Common myeloid progenitor, CD34-positive (primary cell): ENCODE data around the gene ATP6V0E2.
A peak's percentile ranks its signal among the peaks of the same experiment; 100 is the strongest.

Source experiments
- CTCF ChIA-PET: fragments of 350-600 bp; sonication (Branson Sonifier 250); formaldehyde crosslinking; loops from one replicate; lab custom pipeline; 2021; ENCODE audit warnings: antibody characterized with exemption; lab: Charles Lee
- POLR2A ChIA-PET: fragments of 350-600 bp; sonication (Branson Sonifier 250); formaldehyde crosslinking; loops from one replicate; lab custom pipeline; 2021; ENCODE audit warnings: antibody characterized with exemption; lab: Charles Lee
- DNase-seq, 3 donors: peaks; one replicate each; pipeline versions ENCODE4 v3.0.0 to v3.0.0-alpha.2; 2013
- H3K27ac ChIP-seq, 2 experiments: 1 replicate in 1 of 2; 2 replicates in 1 of 2; pipeline ENCODE4 v1.7.0; 2013; ENCODE audit warnings: inconsistent platforms in 2 of 2, low read length in 2 of 2, mild to moderate bottlenecking in 2 of 2, low read depth in 1 of 2, moderate library complexity in 1 of 2; ENCODE audit not compliant: severe bottlenecking in 2 of 2, insufficient read depth in 1 of 2, poor library complexity in 1 of 2
- H3K27me3 ChIP-seq, 5 experiments: replicated peaks in 2 of 5; 1 replicate in 3 of 5; 2 replicates in 2 of 5; pipeline versions ENCODE4 v1.6.1 to v1.7.0; 2013; ENCODE audit warnings: low read length in 4 of 5, mild to moderate bottlenecking in 2 of 5, moderate library complexity in 2 of 5, inconsistent platforms in 1 of 5; ENCODE audit not compliant: insufficient read depth in 5 of 5, control insufficient read depth in 4 of 5
- H3K36me3 ChIP-seq, 4 experiments: 1 replicate in 2 of 4; 2 replicates in 2 of 4; pipeline versions ENCODE4 v1.6.1 to v1.7.0; 2013; ENCODE audit warnings: low read length in 3 of 4, control low read depth in 1 of 4, mild to moderate bottlenecking in 1 of 4; ENCODE audit not compliant: control insufficient read depth in 4 of 4, insufficient read depth in 4 of 4
- H3K4me1 ChIP-seq, 4 experiments: 1 replicate in 3 of 4; 2 replicates in 1 of 4; pipeline versions ENCODE4 v1.6.1 to v1.7.1; 2013; ENCODE audit warnings: low read length in 3 of 4, mild to moderate bottlenecking in 3 of 4, control low read depth in 1 of 4, inconsistent platforms in 1 of 4, moderate library complexity in 1 of 4; ENCODE audit not compliant: control insufficient read depth in 4 of 4, insufficient read depth in 4 of 4; ENCODE audit errors: control extremely low read depth in 1 of 4
- H3K4me3 ChIP-seq, 7 experiments: 1 replicate in 4 of 7; 2 replicates in 3 of 7; pipeline versions ENCODE4 v1.5.1 to v1.7.0; 2013; ENCODE audit warnings: mild to moderate bottlenecking in 7 of 7, low read length in 6 of 7, moderate library complexity in 6 of 7, inconsistent platforms in 2 of 7, low read depth in 2 of 7, control low read depth in 1 of 7; ENCODE audit not compliant: insufficient read depth in 4 of 7, control insufficient read depth in 1 of 7; ENCODE audit errors: extremely low read depth in 1 of 7
- H3K9me3 ChIP-seq, 5 experiments: 1 replicate in 4 of 5; 2 replicates in 1 of 5; pipeline versions ENCODE4 v1.6.1 to v1.7.1; 2013; ENCODE audit warnings: low read length in 4 of 5, mild to moderate bottlenecking in 2 of 5, inconsistent platforms in 1 of 5, low read depth in 1 of 5, moderate library complexity in 1 of 5; ENCODE audit not compliant: control insufficient read depth in 4 of 5, insufficient read depth in 2 of 5; ENCODE audit errors: control extremely low read depth in 1 of 5
- WGBS: methylation state at CpG from one replicate; pipeline ENCODE4 v1.1.5; 2013; ENCODE audit not compliant: insufficient coverage; 5-methylcytosine and 5-hydroxymethylcytosine counted together

Gene ATP6V0E2

GRCh38 chr7:149863500-149863899, 10.3 kb upstream of the ATP6V0E2 start:
- no CpG with 5 or more reads among the region's 4 CpGs for WGBS
- H3K27ac ChIP-seq, result no peak overlapping the region

GRCh38 chr7:149864023-149864422, 9.7 kb upstream of the ATP6V0E2 start:
- DNase-seq, result no peak
- no peaks in the 10 kb centered on the region for H3K27me3 ChIP-seq
- peak overlapping the region in 1 of 2 experiments; percentile 0 for H3K27ac ChIP-seq
- H3K4me3 ChIP-seq, result no peak overlapping the region
- H3K36me3 ChIP-seq, result peaks cover 0 to 50% (median 16%) of the 10 kb centered on the region in 4 experiments
- CTCF ChIA-PET, result no interaction called here
- peaks cover 5 to 62% (median 56%) of the 10 kb centered on the region in 4 experiments for H3K4me1 ChIP-seq
- POLR2A ChIA-PET, result no interaction called here
- WGBS, result 88% methylated on average over 5 of the region's 8 CpGs
- H3K9me3 ChIP-seq, result no peaks in the 10 kb centered on the region

More at GRCh38 chr7:149863500-149863899, 10.3 kb upstream of the ATP6V0E2 start:
- H3K36me3 ChIP-seq, result peaks cover 0 to 50% (median 16%) of the 10 kb centered on the region in 4 experiments
- CTCF ChIA-PET, result interaction anchor here (1.6 to 1.8 kb wide), 2 partner anchors 19 to 25 kb away, joined by 4 to 6 read pairs; partner anchors contain the start of gene ZNF862
- peaks cover 5 to 57% (median 51%) of the 10 kb centered on the region in 4 experiments for H3K4me1 ChIP-seq
- H3K27me3 ChIP-seq, result no peaks in the 10 kb centered on the region
- POLR2A ChIA-PET, result no interaction called here
- no peaks in the 10 kb centered on the region for H3K9me3 ChIP-seq
- H3K4me3 ChIP-seq, result no peak overlapping the region
- DNase-seq, result no peak

- Histone ChIP-seq H3K36me3 (peaks cover 0 to 43% (median 15%) of the 10 kb centered on the region in 4 experiments), H3K27ac (no peak overlapping the region), H3K9me3 (no peaks in the 10 kb centered on the region), H3K4me3 (no peak overlapping the region), H3K4me1 (peaks cover 10 to 70% (median 64%) of the 10 kb centered on the region in 4 experiments), H3K27me3 (no peaks in the 10 kb centered on the region)
- ChIA-PET POLR2A (no interaction called here), CTCF (interaction anchor here (1.6 kb wide), 1 partner anchor 20 kb away, joined by 5 read pairs; no protein-coding TSS in a partner anchor)
- no peak for DNase-seq
- WGBS, result 88% methylated on average over 4 of the region's 12 CpGs
Observed at GRCh38 chr7:149864751-149865150, 9.0 kb upstream of the ATP6V0E2 start.

- H3K27ac ChIP-seq, result peak overlapping the region in 1 of 2 experiments; percentile 37
- no peaks in the 10 kb centered on the region for H3K9me3 ChIP-seq
- ChIA-PET POLR2A (no interaction called here), CTCF (interaction anchor here (0.6 to 1.6 kb wide), 3 partner anchors 19 to 689 kb away, joined by 3 to 5 read pairs (median 4); no protein-coding TSS in a partner anchor)
- peak; percentile 52 to 74 (median 65) for DNase-seq
- peak overlapping the region in 2 of 7 experiments; percentile 0 to 35 for H3K4me3 ChIP-seq
- peaks cover 0 to 37% (median 12%) of the 10 kb centered on the region in 4 experiments for H3K36me3 ChIP-seq
- no peaks in the 10 kb centered on the region for H3K27me3 ChIP-seq
- 8% methylated on average over 5 of the region's 7 CpGs for WGBS
- peaks cover 11 to 77% (median 71%) of the 10 kb centered on the region in 4 experiments for H3K4me1 ChIP-seq
Observed at GRCh38 chr7:149865437-149865836, 8.3 kb upstream of the ATP6V0E2 start.

GRCh38 chr7:149866139-149866778, 7.5 kb upstream of the ATP6V0E2 start:
- ChIA-PET POLR2A (no interaction called here), CTCF (interaction anchor here (1.5 to 1.6 kb wide), 2 partner anchors 18 to 32 kb away, joined by 4 to 5 read pairs; no protein-coding TSS in a partner anchor)
- H3K9me3 ChIP-seq, result no peaks in the 10 kb centered on the region
- H3K4me3 ChIP-seq, result peak overlapping the region in 3 of 7 experiments; percentile 6 to 34 (median 29)
- DNase-seq, result no peak
- H3K27me3 ChIP-seq, result no peaks in the 10 kb centered on the region
- H3K4me1 ChIP-seq, result peaks cover 11 to 84% (median 77%) of the 10 kb centered on the region in 4 experiments
- H3K36me3 ChIP-seq, result peaks cover 0 to 29% (median 5%) of the 10 kb centered on the region in 4 experiments
- WGBS, result 73% methylated on average over 14 of the region's 16 CpGs
- H3K27ac ChIP-seq, result peak overlapping the region in 1 of 2 experiments; percentile 40

GRCh38 chr7:149866779-149867447, 6.9 kb upstream of the ATP6V0E2 start:
- Histone ChIP-seq H3K27ac (peak overlapping the region in 1 of 2 experiments; percentile 40), H3K27me3 (no peaks in the 10 kb centered on the region), H3K4me3 (peak overlapping the region in 4 of 7 experiments; percentile 6 to 34 (median 21)), H3K4me1 (peaks cover 11 to 85% (median 81%) of the 10 kb centered on the region in 4 experiments), H3K9me3 (no peaks in the 10 kb centered on the region), H3K36me3 (peaks cover 0 to 22% (median 5%) of the 10 kb centered on the region in 4 experiments)
- peak; percentile 39 to 74 (median 73) for DNase-seq
- 82% methylated on average over 4 of the region's 11 CpGs for WGBS
- ChIA-PET CTCF (interaction anchor here (2.6 kb wide), 1 partner anchor 60 kb away, joined by 6 read pairs; no protein-coding TSS in a partner anchor), POLR2A (interaction anchor here (1.2 kb wide), 1 partner anchor 28 kb away, joined by 3 read pairs; no protein-coding TSS in a partner anchor)
